ENCODE results near the gene KANSL1. TPM values are rescaled to one million over a fixed set of nuclear protein-coding genes. Genes with fewer than 3 reads are reported as not detected.
"Not testable (repeated sequence)": the region's sequence is repeated elsewhere in the genome, so short reads cannot be mapped to it uniquely, and the experiment has no call there.

The KANSL1 gene
- total and polyA plus RNA-seq, 5 donors from 2014 or later: 9.1 to 295 (median 11.3) TPM

DNA sequence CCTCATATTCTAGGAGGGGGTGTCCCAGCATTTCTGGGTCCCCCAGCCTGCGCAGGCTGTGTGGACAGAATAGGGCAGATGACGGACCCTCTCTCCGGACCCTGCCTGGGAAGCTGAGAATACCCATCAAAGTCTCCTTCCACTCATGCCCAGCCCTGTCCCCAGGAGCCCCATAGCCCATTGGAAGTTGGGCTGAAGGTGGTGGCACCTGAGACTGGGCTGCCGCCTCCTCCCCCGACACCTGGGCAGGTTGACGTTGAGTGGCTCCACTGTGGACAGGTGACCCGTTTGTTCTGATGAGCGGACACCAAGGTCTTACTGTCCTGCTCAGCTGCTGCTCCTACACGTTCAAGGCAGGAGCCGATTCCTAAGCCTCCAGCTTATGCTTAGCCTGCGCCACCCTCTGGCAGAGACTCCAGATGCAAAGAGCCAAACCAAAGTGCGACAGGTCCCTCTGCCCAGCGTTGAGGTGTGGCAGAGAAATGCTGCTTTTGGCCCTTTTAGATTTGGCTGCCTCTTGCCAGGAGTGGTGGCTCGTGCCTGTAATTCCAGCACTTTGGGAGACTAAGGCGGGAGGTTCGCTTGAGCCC is 182.5 kb downstream of the KANSL1 start:
- Mint-ChIP-seq H3K27ac (no peak overlapping the region), H3K36me3 (no peaks in the 10 kb centered on the region), H3K27me3 (peaks cover 4% of the 10 kb centered on the region), H3K9me3 (no peaks in the 10 kb centered on the region), H3K4me1 (no peaks in the 10 kb centered on the region), H3K4me3 (no peak overlapping the region)
- H3K9me3 ChIP-seq (ENCODE audit: control insufficient read depth in 2 of 2, low read length in 2 of 2): no peaks in the 10 kb centered on the region
- H3K4me3 ChIP-seq (ENCODE audit: low read depth, low read length): no peak overlapping the region
- ATAC-seq (ENCODE audit: low read depth in 2 of 2) (no peak), DNase-seq (no peak)
- H3K27ac ChIP-seq (ENCODE audit: insufficient read depth, low read length, poor library complexity, severe bottlenecking): no peak overlapping the region
- no peaks in the 10 kb centered on the region for H3K27me3 ChIP-seq (ENCODE audit: control insufficient read depth, insufficient read depth, low read length)
- H3K4me1 ChIP-seq (ENCODE audit: control insufficient read depth, insufficient read depth, low read length, poor library complexity, severe bottlenecking): no peaks in the 10 kb centered on the region
- H3K36me3 ChIP-seq (ENCODE audit: control insufficient read depth, insufficient read depth, low read length): no peaks in the 10 kb centered on the region

DNA sequence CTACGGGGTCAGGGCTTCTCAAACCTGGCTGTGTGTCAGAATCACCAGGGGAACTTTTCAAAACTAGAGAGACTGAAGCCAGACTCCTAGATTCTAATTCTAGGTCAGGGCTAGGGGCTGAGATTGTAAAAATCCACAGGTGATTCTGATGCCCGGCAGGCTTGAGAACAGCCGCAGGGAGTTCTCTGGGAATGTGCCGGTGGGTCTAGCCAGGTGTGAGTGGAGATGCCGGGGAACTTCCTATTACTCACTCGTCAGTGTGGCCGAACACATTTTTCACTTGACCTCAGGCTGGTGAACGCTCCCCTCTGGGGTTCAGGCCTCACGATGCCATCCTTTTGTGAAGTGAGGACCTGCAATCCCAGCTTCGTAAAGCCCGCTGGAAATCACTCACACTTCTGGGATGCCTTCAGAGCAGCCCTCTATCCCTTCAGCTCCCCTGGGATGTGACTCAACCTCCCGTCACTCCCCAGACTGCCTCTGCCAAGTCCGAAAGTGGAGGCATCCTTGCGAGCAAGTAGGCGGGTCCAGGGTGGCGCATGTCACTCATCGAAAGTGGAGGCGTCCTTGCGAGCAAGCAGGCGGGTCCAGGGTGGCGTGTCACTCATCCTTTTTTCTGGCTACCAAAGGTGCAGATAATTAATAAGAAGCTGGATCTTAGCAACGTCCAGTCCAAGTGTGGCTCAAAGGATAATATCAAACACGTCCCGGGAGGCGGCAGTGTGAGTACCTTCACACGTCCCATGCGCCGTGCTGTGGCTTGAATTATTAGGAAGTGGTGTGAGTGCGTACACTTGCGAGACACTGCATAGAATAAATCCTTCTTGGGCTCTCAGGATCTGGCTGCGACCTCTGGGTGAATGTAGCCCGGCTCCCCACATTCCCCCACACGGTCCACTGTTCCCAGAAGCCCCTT is 183.3 kb downstream of the KANSL1 start:
- ATAC-seq (ENCODE audit: low read depth in 2 of 2) (no peak), DNase-seq (no peak)
- no peaks in the 10 kb centered on the region for H3K4me1 ChIP-seq (ENCODE audit: control insufficient read depth, insufficient read depth, low read length, poor library complexity, severe bottlenecking)
- no peaks in the 10 kb centered on the region for H3K36me3 ChIP-seq (ENCODE audit: control insufficient read depth, insufficient read depth, low read length)
- Mint-ChIP-seq H3K9me3 (no peaks in the 10 kb centered on the region), H3K4me3 (no peak overlapping the region), H3K4me1 (no peaks in the 10 kb centered on the region), H3K36me3 (no peaks in the 10 kb centered on the region), H3K27ac (no peak overlapping the region), H3K27me3 (peaks cover 4% of the 10 kb centered on the region)
- no peaks in the 10 kb centered on the region for H3K27me3 ChIP-seq (ENCODE audit: control insufficient read depth, insufficient read depth, low read length)
- no peak overlapping the region for H3K27ac ChIP-seq (ENCODE audit: insufficient read depth, low read length, poor library complexity, severe bottlenecking)
- no peak overlapping the region for H3K4me3 ChIP-seq (ENCODE audit: low read depth, low read length)
- no peaks in the 10 kb centered on the region for H3K9me3 ChIP-seq (ENCODE audit: control insufficient read depth in 2 of 2, low read length in 2 of 2)

DNA sequence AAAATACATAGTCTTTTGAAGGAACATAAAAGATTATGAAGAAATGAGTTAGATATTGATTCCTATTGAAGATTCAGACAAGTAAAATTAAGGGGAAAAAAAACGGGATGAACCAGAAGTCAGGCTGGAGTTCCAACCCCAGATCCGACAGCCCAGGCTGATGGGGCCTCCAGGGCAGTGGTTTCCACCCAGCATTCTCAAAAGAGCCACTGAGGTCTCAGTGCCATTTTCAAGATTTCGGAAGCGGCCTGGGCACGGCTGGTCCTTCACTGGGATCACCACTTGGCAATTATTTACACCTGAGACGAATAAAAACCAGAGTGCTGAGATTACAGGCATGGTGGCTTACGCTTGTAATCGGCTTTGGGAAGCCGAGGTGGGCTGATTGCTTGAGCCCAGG is 184.6 kb downstream of the KANSL1 start:
- H3K4me1 ChIP-seq (ENCODE audit: control insufficient read depth, insufficient read depth, low read length, poor library complexity, severe bottlenecking): no peaks in the 10 kb centered on the region
- H3K27ac ChIP-seq (ENCODE audit: insufficient read depth, low read length, poor library complexity, severe bottlenecking): no peak overlapping the region

DNA sequence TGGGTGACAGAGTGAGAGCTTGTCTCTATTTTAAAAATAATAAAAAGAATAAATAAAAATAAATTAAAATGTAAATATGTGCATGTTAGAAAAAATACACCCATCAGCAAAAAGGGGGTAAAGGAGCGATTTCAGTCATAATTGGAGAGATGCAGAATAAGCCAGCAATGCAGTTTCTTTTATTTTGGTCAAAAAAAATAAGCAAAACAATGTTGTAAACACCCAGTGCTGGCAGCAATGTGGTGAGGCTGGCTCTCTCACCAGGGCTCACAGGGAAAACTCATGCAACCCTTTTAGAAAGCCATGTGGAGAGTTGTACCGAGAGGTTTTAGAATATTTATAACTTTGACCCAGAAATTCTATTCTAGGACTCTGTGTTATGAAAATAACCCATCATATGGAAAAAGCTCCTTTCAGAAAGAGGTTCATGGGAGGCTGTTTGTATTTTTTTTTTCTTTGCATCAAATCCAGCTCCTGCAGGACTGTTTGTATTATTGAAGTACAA is 185.7 kb downstream of the KANSL1 start:
- no peak overlapping the region for H3K4me3 Mint-ChIP-seq
- Histone ChIP-seq H3K9me3 (ENCODE audit: control insufficient read depth in 2 of 2, low read length in 2 of 2) (no peaks in the 10 kb centered on the region), H3K27ac (ENCODE audit: insufficient read depth, low read length, poor library complexity, severe bottlenecking) (no peak overlapping the region), H3K36me3 (ENCODE audit: control insufficient read depth, insufficient read depth, low read length) (no peaks in the 10 kb centered on the region), H3K4me3 (ENCODE audit: low read depth, low read length) (no peak overlapping the region), H3K4me1 (ENCODE audit: control insufficient read depth, insufficient read depth, low read length, poor library complexity, severe bottlenecking) (no peaks in the 10 kb centered on the region), H3K27me3 (ENCODE audit: control insufficient read depth, insufficient read depth, low read length) (no peaks in the 10 kb centered on the region)
- no peaks in the 10 kb centered on the region for H3K9me3 Mint-ChIP-seq
- ATAC-seq (ENCODE audit: low read depth in 2 of 2) (no peak), DNase-seq (no peak)
- H3K36me3 Mint-ChIP-seq: no peaks in the 10 kb centered on the region
- peaks cover 0 to 5% (median 0%) of the 10 kb centered on the region in 4 donors for H3K4me1 Mint-ChIP-seq
- H3K27ac Mint-ChIP-seq: no peak overlapping the region
- peaks cover 4% of the 10 kb centered on the region for H3K27me3 Mint-ChIP-seq

More for the DNA sequence above, 184.6 kb downstream of the KANSL1 start:
- no peak for DNase-seq
- ATAC-seq (ENCODE audit: low read depth in 2 of 2): no peak
- H3K36me3 ChIP-seq (ENCODE audit: control insufficient read depth, insufficient read depth, low read length): no peaks in the 10 kb centered on the region
- no peak overlapping the region for H3K4me3 ChIP-seq (ENCODE audit: low read depth, low read length)
- Mint-ChIP-seq H3K9me3 (no peaks in the 10 kb centered on the region), H3K4me3 (no peak overlapping the region), H3K27ac (no peak overlapping the region), H3K4me1 (no peaks in the 10 kb centered on the region), H3K27me3 (peaks cover 4% of the 10 kb centered on the region), H3K36me3 (no peaks in the 10 kb centered on the region)
- no peaks in the 10 kb centered on the region for H3K9me3 ChIP-seq (ENCODE audit: control insufficient read depth in 2 of 2, low read length in 2 of 2)
- H3K27me3 ChIP-seq (ENCODE audit: control insufficient read depth, insufficient read depth, low read length): no peaks in the 10 kb centered on the region

DNA sequence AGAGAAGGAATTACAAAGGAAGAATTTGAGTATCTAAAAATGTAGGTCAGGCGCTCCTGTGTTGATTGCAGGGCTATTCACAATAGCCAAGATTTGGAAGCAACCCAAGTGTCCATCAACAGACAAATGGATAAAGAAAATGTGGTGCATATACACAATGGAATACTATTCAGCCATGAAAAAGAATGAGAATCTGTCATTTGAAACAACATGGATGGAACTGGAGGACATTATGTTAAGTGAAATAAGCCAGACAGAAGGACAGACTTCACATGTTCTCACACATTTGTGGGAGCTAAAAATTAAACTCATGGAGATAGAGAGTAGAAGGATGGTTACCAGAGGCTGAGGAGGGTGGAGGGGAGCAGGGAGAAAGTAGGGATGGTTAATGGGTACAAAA is 187.1 kb downstream of the KANSL1 start:
- not testable (repeated sequence) for H3K27ac Mint-ChIP-seq; ATAC-seq (ENCODE audit: low read depth in 2 of 2); H3K27me3 ChIP-seq (ENCODE audit: control insufficient read depth, insufficient read depth, low read length); H3K4me3 Mint-ChIP-seq; H3K9me3 Mint-ChIP-seq; H3K27ac ChIP-seq (ENCODE audit: insufficient read depth, low read length, poor library complexity, severe bottlenecking); DNase-seq; H3K9me3 ChIP-seq (ENCODE audit: control insufficient read depth in 2 of 2, low read length in 2 of 2); H3K4me3 ChIP-seq (ENCODE audit: low read depth, low read length); H3K36me3 Mint-ChIP-seq; H3K4me1 Mint-ChIP-seq; H3K4me1 ChIP-seq (ENCODE audit: control insufficient read depth, insufficient read depth, low read length, poor library complexity, severe bottlenecking); H3K36me3 ChIP-seq (ENCODE audit: control insufficient read depth, insufficient read depth, low read length)
- peaks cover 10% of the 10 kb centered on the region for H3K27me3 Mint-ChIP-seq

DNA sequence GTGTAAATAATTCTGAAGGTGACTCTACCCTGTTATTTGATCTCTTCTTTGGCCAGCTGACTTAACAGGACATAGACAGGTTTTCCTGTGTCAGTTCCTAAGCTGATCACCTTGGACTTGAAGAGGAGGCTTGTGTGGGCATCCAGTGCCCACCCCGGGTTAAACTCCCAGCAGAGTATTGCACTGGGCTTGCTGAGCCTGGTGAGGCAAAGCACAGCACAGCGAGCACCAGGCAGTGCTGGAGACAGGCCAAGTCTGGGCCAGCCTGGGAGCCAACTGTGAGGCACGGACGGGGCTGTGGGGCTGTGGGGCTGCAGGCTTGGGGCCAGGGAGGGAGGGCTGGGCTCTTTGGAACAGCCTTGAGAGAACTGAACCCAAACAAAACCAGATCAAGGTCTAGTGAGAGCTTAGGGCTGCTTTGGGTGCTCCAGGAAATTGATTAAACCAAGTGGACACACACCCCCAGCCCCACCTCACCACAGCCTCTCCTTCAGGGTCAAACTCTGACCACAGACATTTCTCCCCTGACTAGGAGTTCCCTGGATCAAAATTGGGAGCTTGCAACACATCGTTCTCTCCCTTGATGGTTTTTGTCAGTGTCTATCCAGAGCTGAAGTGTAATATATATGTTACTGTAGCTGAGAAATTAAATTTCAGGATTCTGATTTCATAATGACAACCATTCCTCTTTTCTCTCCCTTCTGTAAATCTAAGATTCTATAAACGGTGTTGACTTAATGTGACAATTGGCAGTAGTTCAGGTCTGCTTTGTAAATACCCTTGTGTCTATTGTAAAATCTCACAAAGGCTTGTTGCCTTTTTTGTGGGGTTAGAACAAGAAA is 189.1 kb downstream of the KANSL1 start:
- Mint-ChIP-seq H3K27me3 (peaks cover 10% of the 10 kb centered on the region), H3K4me1 (peaks cover 0 to 5% (median 0%) of the 10 kb centered on the region in 4 donors), H3K27ac (no peak overlapping the region), H3K4me3 (no peak overlapping the region), H3K9me3 (no peaks in the 10 kb centered on the region), H3K36me3 (no peaks in the 10 kb centered on the region)
- Histone ChIP-seq H3K9me3 (ENCODE audit: control insufficient read depth in 2 of 2, low read length in 2 of 2) (no peaks in the 10 kb centered on the region), H3K4me3 (ENCODE audit: low read depth, low read length) (no peak overlapping the region), H3K27ac (ENCODE audit: insufficient read depth, low read length, poor library complexity, severe bottlenecking) (no peak overlapping the region), H3K36me3 (ENCODE audit: control insufficient read depth, insufficient read depth, low read length) (no peaks in the 10 kb centered on the region), H3K4me1 (ENCODE audit: control insufficient read depth, insufficient read depth, low read length, poor library complexity, severe bottlenecking) (no peaks in the 10 kb centered on the region), H3K27me3 (ENCODE audit: control insufficient read depth, insufficient read depth, low read length) (no peaks in the 10 kb centered on the region)
- no peak for ATAC-seq (ENCODE audit: low read depth in 2 of 2)
- no peak for DNase-seq

DNA sequence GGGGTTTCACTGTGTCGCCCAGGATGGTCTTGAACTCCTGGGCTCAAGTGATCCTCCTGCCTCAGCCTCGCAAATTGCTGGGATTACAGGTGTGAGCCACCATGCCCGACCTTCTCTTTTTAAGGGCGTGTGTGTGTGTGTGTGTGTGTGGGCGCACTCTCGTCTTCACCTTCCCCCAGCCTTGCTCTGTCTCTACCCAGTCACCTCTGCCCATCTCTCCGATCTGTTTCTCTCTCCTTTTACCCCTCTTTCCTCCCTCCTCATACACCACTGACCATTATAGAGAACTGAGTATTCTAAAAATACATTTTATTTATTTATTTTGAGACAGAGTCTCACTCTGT is 190.3 kb downstream of the KANSL1 start:
- Mint-ChIP-seq H3K27me3 (peaks cover 10% of the 10 kb centered on the region), H3K4me3 (no peak overlapping the region), H3K9me3 (no peaks in the 10 kb centered on the region), H3K4me1 (peaks cover 0 to 5% (median 0%) of the 10 kb centered on the region in 4 donors), H3K36me3 (no peaks in the 10 kb centered on the region), H3K27ac (no peak overlapping the region)
- Histone ChIP-seq H3K9me3 (ENCODE audit: control insufficient read depth in 2 of 2, low read length in 2 of 2) (no peaks in the 10 kb centered on the region), H3K27me3 (ENCODE audit: control insufficient read depth, insufficient read depth, low read length) (no peaks in the 10 kb centered on the region), H3K36me3 (ENCODE audit: control insufficient read depth, insufficient read depth, low read length) (no peaks in the 10 kb centered on the region), H3K27ac (ENCODE audit: insufficient read depth, low read length, poor library complexity, severe bottlenecking) (no peak overlapping the region), H3K4me1 (ENCODE audit: control insufficient read depth, insufficient read depth, low read length, poor library complexity, severe bottlenecking) (no peaks in the 10 kb centered on the region), H3K4me3 (ENCODE audit: low read depth, low read length) (no peak overlapping the region)
- ATAC-seq (ENCODE audit: low read depth in 2 of 2): no peak
- no peak for DNase-seq

Data from CD4-positive, CD25-positive, alpha-beta regulatory T cell (primary cell).